HCT116 (cell line): Measurements from ENCODE around the gene TLE3. TPM values are rescaled to one million over a fixed set of nuclear protein-coding genes. Genes with fewer than 3 reads are reported as not detected.

ENCODE experiments used
- ATAC-seq: fragments of 200-7000 bp; cut with Tn5 transposase; 2 replicates; pipeline ENCODE4 v1.9.1; 2020; ENCODE audit warnings: mild to moderate bottlenecking, moderate library complexity
- BruUV-seq: library from RNA; stranded (reverse); fragments of 400-500 nt; replicated peaks from 2 replicates; lab custom pipeline; 2021; lab: Mats Ljungman, UMichigan
- CTCF ChIA-PET: fragments of 300-600 bp; sonication (Branson Sonifier 250); formaldehyde crosslinking; loops from one replicate; lab custom pipeline; 2021; ENCODE audit warnings: antibody characterized with exemption; lab: Charles Lee
- POLR2A ChIA-PET: fragments of 300-600, 350-600 bp; sonication (Branson Sonifier 250); formaldehyde crosslinking; loops from one replicate; lab custom pipeline; 2021; ENCODE audit warnings: antibody characterized with exemption; lab: Charles Lee
- RAD21 ChIA-PET, 2 experiments: fragments of 300-600 bp; sonication (Branson Sonifier 250); formaldehyde crosslinking; loops; one replicate each; lab custom pipeline; 2023; ENCODE audit warnings: low total read pairs in 2 of 2; ENCODE audit not compliant: uncharacterized antibody in 2 of 2, unreplicated experiment in 2 of 2, low non-redundant PET in 1 of 2; lab: Charles Lee
- DNase-seq: peaks from one replicate; pipeline ENCODE4 v3.0.0-alpha.2; 2010; ENCODE audit warnings: low read depth, low spot score
- H2AFZ ChIP-seq: fragments of 200-600 bp; shearing (Covaris generic), sonication (generic); 2 replicates; pipeline ENCODE4 v1.6.1; 2017; ENCODE audit warnings: low read depth, mixed run types, mixed read lengths, antibody characterized with exemption, low read length; ENCODE audit not compliant: poor library complexity, severe bottlenecking
- H3K27ac ChIP-seq: 2 replicates; pipeline ENCODE4 v1.5.1; 2012; ENCODE audit warnings: low read depth, low read length
- H3K27me3 ChIP-seq: fragments of 200-600 bp; sonication (generic); 2 replicates; pipeline ENCODE4 v1.6.1; 2016; ENCODE audit warnings: mixed run types, low read length, mixed read lengths; ENCODE audit not compliant: insufficient read depth
- H3K36me3 ChIP-seq, 2 experiments: fragments of 200-500 bp in 1 of 2; fragments of 200-600 bp in 1 of 2; sonication (Bioruptor generic) in 1 of 2; sonication (generic) in 1 of 2; 2 replicates each; pipeline versions ENCODE4 v1.5.1 to v1.6.1; 2014 to 2016; ENCODE audit warnings: low read length in 2 of 2, inconsistent platforms in 1 of 2, mixed read lengths in 1 of 2, mixed run types in 1 of 2; ENCODE audit not compliant: insufficient read depth in 2 of 2, control insufficient read depth in 1 of 2
- H3K4me1 ChIP-seq, 2 experiments: fragments of 200-600 bp in 1 of 2; sonication (generic) in 1 of 2; 2 replicates each; pipeline versions ENCODE4 v1.5.1 to v1.6.1; 2012 to 2017; ENCODE audit warnings: low read length in 2 of 2, inconsistent platforms in 1 of 2, mild to moderate bottlenecking in 1 of 2, mixed read lengths in 1 of 2, mixed run types in 1 of 2, moderate library complexity in 1 of 2; ENCODE audit not compliant: insufficient read depth in 2 of 2, control insufficient read depth in 1 of 2
- H3K4me2 ChIP-seq: fragments of 200-600 bp; sonication (generic); 2 replicates; pipeline ENCODE4 v1.6.1; 2017; ENCODE audit warnings: mixed run types, low read length, mixed read lengths
- H3K4me3 ChIP-seq, 2 experiments: fragments of 200-600 bp in 1 of 2; sonication (generic) in 1 of 2; replicated peaks in 1 of 2; 2 replicates each; pipeline ENCODE4 v1.5.1; 2011 to 2016; ENCODE audit warnings: low read length in 2 of 2, control low read depth in 1 of 2, low read depth in 1 of 2, mild to moderate bottlenecking in 1 of 2, mixed read lengths in 1 of 2, mixed run types in 1 of 2
- H3K79me2 ChIP-seq: fragments of 200-600 bp; sonication (generic); 2 replicates; pipeline ENCODE4 v1.6.1; 2017; ENCODE audit warnings: mild to moderate bottlenecking, mixed run types, low read length, moderate library complexity, mixed read lengths; ENCODE audit not compliant: insufficient read depth
- H3K9ac ChIP-seq: fragments of 200-600 bp; sonication (generic); 2 replicates; pipeline ENCODE4 v1.6.1; 2016; ENCODE audit warnings: low read length, mixed read lengths
- H3K9me2 ChIP-seq: fragments of 200-600 bp; sonication (generic), shearing (Covaris generic); 2 replicates; pipeline ENCODE4 v1.6.1; 2017; ENCODE audit warnings: mixed run types, mild to moderate bottlenecking, moderate library complexity; ENCODE audit not compliant: insufficient read depth
- H3K9me3 ChIP-seq, 2 experiments: fragments of 200-500 bp in 1 of 2; fragments of 200-600 bp in 1 of 2; sonication (Bioruptor generic) in 1 of 2; sonication (generic) in 1 of 2; 2 replicates each; pipeline ENCODE4 v1.6.1; 2014 to 2017; ENCODE audit warnings: low read length in 2 of 2, mixed read lengths in 2 of 2, inconsistent platforms in 1 of 2, low read depth in 1 of 2, mild to moderate bottlenecking in 1 of 2, mixed run types in 1 of 2, moderate library complexity in 1 of 2; ENCODE audit not compliant: control insufficient read depth in 1 of 2, insufficient read depth in 1 of 2
- H4K20me1 ChIP-seq: fragments of 200-600 bp; sonication (generic), shearing (Covaris generic); 2 replicates; pipeline ENCODE4 v1.6.1; 2017; ENCODE audit warnings: mixed run types, mild to moderate bottlenecking, moderate library complexity; ENCODE audit not compliant: insufficient read depth
- ATF3 ChIP-seq: IDR thresholded peaks from 2 replicates; pipeline ENCODE4 v1.6.1; 2012
- CBX3 ChIP-seq: IDR thresholded peaks from 2 replicates; pipeline ENCODE4 v1.6.1; 2012; ENCODE audit warnings: low read depth
- CTCF ChIP-seq, 3 experiments: fragments of 200-600 bp in 1 of 3; sonication (generic) in 1 of 3; IDR thresholded peaks in 2 of 3; conservative IDR thresholded peaks in 1 of 3; 2 replicates each; pipeline ENCODE4 v1.5.1; 2012 to 2017; ENCODE audit warnings: low read depth in 2 of 3, low read length in 2 of 3, antibody characterized with exemption in 1 of 3, borderline replicate concordance in 1 of 3, control low read depth in 1 of 3, mild to moderate bottlenecking in 1 of 3, mixed read lengths in 1 of 3, mixed run types in 1 of 3, moderate library complexity in 1 of 3; ENCODE audit not compliant: insufficient read depth in 1 of 3
- EGR1 ChIP-seq: IDR thresholded peaks from 2 replicates; pipeline ENCODE4 v1.6.1; 2012; ENCODE audit warnings: low read depth
- EZH2 ChIP-seq: fragments of 200-600 bp; sonication (generic); IDR thresholded peaks from 2 replicates; pipeline ENCODE4 v1.6.1; 2017; ENCODE audit warnings: antibody characterized with exemption, mixed run types
- JUND ChIP-seq: IDR thresholded peaks from 2 replicates; pipeline ENCODE4 v1.6.1; 2012
- MAX ChIP-seq: IDR thresholded peaks from 2 replicates; pipeline ENCODE4 v1.6.1; 2012
- SP1 ChIP-seq: IDR thresholded peaks from 2 replicates; pipeline ENCODE4 v1.6.1; 2012; ENCODE audit warnings: low read depth
- SRF ChIP-seq: IDR thresholded peaks from 2 replicates; pipeline ENCODE4 v1.6.1; 2012; ENCODE audit warnings: low read depth
- ZNF274 ChIP-seq: fragments of 200-500 bp; sonication (Bioruptor generic); IDR thresholded peaks from 2 replicates; pipeline ENCODE4 v1.6.1; 2014; ENCODE audit warnings: mild to moderate bottlenecking, low read depth, low read length, inconsistent platforms
- intact Hi-C: fragments of 100-400 bp; cut with micrococcal nuclease; formaldehyde crosslinking; loops from 2 replicates; pipeline ENCODE4 v1.10.0; 2022
- total RNA-seq: library from RNA; stranded (reverse); gene quantifications from one replicate; pipeline ENCODE4 v1.2.1, GENCODE V29; 2021; ENCODE audit not compliant: unreplicated experiment

The TLE3 gene
- total RNA-seq, 1 experiment from 2014 or later = 53.9 TPM

GRCh38 chr15:70035051-70035718, 62.5 kb downstream of the TLE3 start:
- H4K20me1 ChIP-seq = no peaks in the 10 kb centered on the region
- RAD21 ChIA-PET = no interaction called here
- H3K9me2 ChIP-seq = no peaks in the 10 kb centered on the region
- H3K27ac ChIP-seq = no peak overlapping the region
- CTCF ChIA-PET = no interaction called here
- no TSS peak for BruUV-seq
- POLR2A ChIA-PET = no interaction called here
- H3K4me3 ChIP-seq = no peak overlapping the region
- H3K9me3 ChIP-seq = no peaks in the 10 kb centered on the region
- no peak overlapping the region for H3K9ac ChIP-seq
- H3K79me2 ChIP-seq = no peaks in the 10 kb centered on the region
- H3K4me2 ChIP-seq = no peak overlapping the region
- no peak overlapping the region for H2AFZ ChIP-seq
- peaks cover 8% of the 10 kb centered on the region; the same call in 1 of the 2 replicates for H3K27me3 ChIP-seq
- intact Hi-C loops = no loop called here
- H3K4me1 ChIP-seq = no peaks in the 10 kb centered on the region
- DNase-seq (no peak), ATAC-seq (no peak)
- H3K36me3 ChIP-seq = no peaks in the 10 kb centered on the region
- TF ChIP-seq CBX3 = no peak
- TF ChIP-seq SRF = no peak
- TF ChIP-seq EGR1 = no peak
- TF ChIP-seq ZNF274 = no peak
- TF ChIP-seq EZH2 = no peak

GRCh38 chr15:70034596-70034995, 63.1 kb downstream of the TLE3 start:
- CTCF ChIA-PET = no interaction called here
- intact Hi-C loops = no loop called here

More at GRCh38 chr15:70034596-70034995, 63.1 kb downstream of the TLE3 start:
- ATAC-seq (no peak), DNase-seq (no peak)
- no peak overlapping the region for H3K4me3 ChIP-seq
- H3K36me3 ChIP-seq = no peaks in the 10 kb centered on the region
- H3K9me3 ChIP-seq = no peaks in the 10 kb centered on the region
- no peaks in the 10 kb centered on the region for H3K9me2 ChIP-seq
- no peak overlapping the region for H3K27ac ChIP-seq
- RAD21 ChIA-PET = no interaction called here
- no TSS peak for BruUV-seq
- no peak for TF ChIP-seq MAX
- no peak for TF ChIP-seq EZH2
- no peak for TF ChIP-seq JUND
- no peak for TF ChIP-seq CTCF (IDR thresholded peaks at IDR 0.05 in 2 of 3, conservative IDR thresholded peaks at IDR 0.05 in 1 of 3; ENCODE audit: borderline replicate concordance in 1 of 3, insufficient read depth in 1 of 3, low read depth in 2 of 3, low read length in 2 of 3)
- TF ChIP-seq SP1 = no peak
- TF ChIP-seq ATF3 = no peak
- TF ChIP-seq, all 23 proteins: peak for 0
- no peaks in the 10 kb centered on the region for H3K4me1 ChIP-seq
- H4K20me1 ChIP-seq = no peaks in the 10 kb centered on the region
- H3K79me2 ChIP-seq = no peaks in the 10 kb centered on the region
- no peak overlapping the region for H2AFZ ChIP-seq
- peaks cover 2% of the 10 kb centered on the region; the same call in 1 of the 2 replicates for H3K27me3 ChIP-seq
- H3K9ac ChIP-seq = no peak overlapping the region
- H3K4me2 ChIP-seq = no peak overlapping the region
- POLR2A ChIA-PET = no interaction called here
